Activated T-helper 1 cell treated with Interleukin-2 at 50 U/mL for 16 hours (primary cell): ENCODE data around the gene SLC28A3.
A peak's percentile ranks its signal among the peaks of the same experiment; 100 is the strongest.

Source experiments
- DNase-seq: peaks from one replicate; pipeline ENCODE4 v3.0.0-alpha.2; 2020; ENCODE audit warnings: low read depth

SLC28A3 gene

GRCh38 chr9:84297162-84297821, 43.3 kb downstream of the SLC28A3 start:
- no peak for DNase-seq

- no peak for DNase-seq
These were observed 44.3 kb downstream of the SLC28A3 start for GRCh38 chr9:84296146-84296843.

GRCh38 chr9:84294241-84294950, 46.2 kb downstream of the SLC28A3 start:
- no peak for DNase-seq

GRCh38 chr9:84293001-84293798, 47.4 kb downstream of the SLC28A3 start:
- DNase-seq: no peak

- DNase-seq: no peak
These were observed 55.2 kb downstream of the SLC28A3 start for GRCh38 chr9:84285381-84285780.

- DNase-seq: no peak
These were observed 56.6 kb downstream of the SLC28A3 start for GRCh38 chr9:84283946-84284345.

- no peak for DNase-seq
These were observed 62.4 kb downstream of the SLC28A3 start for GRCh38 chr9:84278130-84278529.

- no peak for DNase-seq
These were observed 62.9 kb downstream of the SLC28A3 start for GRCh38 chr9:84277646-84278045.

- DNase-seq: no peak
These were observed 63.8 kb downstream of the SLC28A3 start for GRCh38 chr9:84276741-84277140.

- DNase-seq: no peak
These were observed 68.5 kb downstream of the SLC28A3 start for GRCh38 chr9:84271921-84272556.

GRCh38 chr9:84271531-84271900, 69.0 kb downstream of the SLC28A3 start:
- DNase-seq: no peak

- DNase-seq: no peak
These were observed 69.6 kb downstream of the SLC28A3 start for GRCh38 chr9:84270847-84271530.

GRCh38 chr9:84266087-84266561, 74.4 kb downstream of the SLC28A3 start:
- DNase-seq: no peak

- DNase-seq: no peak
These were observed 76.1 kb downstream of the SLC28A3 start for GRCh38 chr9:84264307-84265029.

GRCh38 chr9:84261070-84261746, 79.3 kb downstream of the SLC28A3 start:
- DNase-seq: peak; percentile 7

GRCh38 chr9:84258371-84258770, 82.2 kb downstream of the SLC28A3 start:
- DNase-seq: no peak

GRCh38 chr9:84255696-84256095, 84.9 kb downstream of the SLC28A3 start:
- DNase-seq: no peak

GRCh38 chr9:84254972-84255371, 85.6 kb downstream of the SLC28A3 start:
- DNase-seq: no peak

GRCh38 chr9:84251921-84252320, 88.6 kb downstream of the SLC28A3 start:
- no peak for DNase-seq

- DNase-seq: no peak
These were observed 98.7 kb downstream of the SLC28A3 start for GRCh38 chr9:84241817-84242373.
